GM23338 (cell line): ENCODE measurements around the gene NDUFS2.

ENCODE experiments used
- CTCF ChIP-seq, 2 experiments: fragments of 200-600 bp in 1 of 2; sonication (generic) in 1 of 2; conservative IDR thresholded peaks; 2 replicates each; pipeline versions ENCODE4 v1.5.1 to v1.6.1; 2016 to 2017; ENCODE audit warnings: antibody characterized with exemption in 2 of 2, low read depth in 2 of 2, mild to moderate bottlenecking in 2 of 2, moderate library complexity in 1 of 2
- EZH2 ChIP-seq: fragments of 200-600 bp; sonication (generic); IDR thresholded peaks from one replicate; pipeline ENCODE4 v1.8.0; 2017; ENCODE audit warnings: antibody characterized with exemption, mild to moderate bottlenecking, low read depth; ENCODE audit not compliant: unreplicated experiment
- POLR2AphosphoS5 ChIP-seq: IDR thresholded peaks from 2 replicates; pipeline ENCODE4 v1.6.1; 2016; ENCODE audit warnings: antibody characterized with exemption, low read depth
- ZNF114 ChIP-seq: fragments of 250-450 bp; sonication (Bioruptor Pico); IDR thresholded peaks from 2 replicates; pipeline ENCODE4 v1.5.0; 2020; ENCODE audit warnings: mild to moderate bottlenecking, moderate library complexity
- ZNF331 ChIP-seq: fragments of 250-450 bp; sonication (Bioruptor Pico); IDR thresholded peaks from 2 replicates; pipeline ENCODE4 v1.5.0; 2020; ENCODE audit warnings: low read depth, mild to moderate bottlenecking, moderate library complexity

- TF ChIP-seq CTCF (conservative IDR thresholded peaks at IDR 0.05; ENCODE audit: low read depth in 2 of 2) (no peak), ZNF114 (no peak), EZH2 (no peak), ZNF331 (CRISPR knock-in tag) (no peak), POLR2AphosphoS5 (no peak)
Observed at GRCh38 chr1:161158316-161159010, 43.7 kb upstream of the NDUFS2 start.
